Raji (cell line): ENCODE data around the gene USP20.

ENCODE experiments used
- POLR2A ChIP-seq: IDR thresholded peaks from 2 replicates; pipeline ENCODE4 v1.6.1; 2011; ENCODE audit warnings: low read depth, low read length, control low read depth; ENCODE audit not compliant: insufficient read depth

USP20 gene

DNA sequence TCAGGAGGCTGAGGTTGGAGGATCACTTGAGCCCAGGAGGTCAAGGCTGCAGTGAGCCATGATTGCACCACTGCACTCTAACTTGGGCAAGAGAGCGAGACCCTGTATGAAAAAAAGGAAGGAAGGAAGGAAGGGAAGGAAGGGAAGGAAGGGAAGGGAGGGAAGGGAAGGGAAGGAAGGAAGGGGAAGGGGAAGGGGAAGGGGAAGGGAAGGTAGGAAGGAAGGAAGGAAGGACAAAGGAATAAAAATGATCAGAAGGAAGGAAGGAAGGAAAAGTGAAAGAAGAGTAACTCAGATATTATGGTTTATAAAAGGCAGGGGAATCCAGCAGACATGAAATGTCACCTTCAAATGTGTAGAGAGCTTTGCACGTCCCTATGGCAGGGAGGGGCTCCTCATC is 64.4 kb downstream of the USP20 start:
- no peak for TF ChIP-seq POLR2A

GRCh38 chr9:129900263-129901027 is 65.2 kb downstream of the USP20 start:
- no peak for TF ChIP-seq POLR2A

- no peak for TF ChIP-seq POLR2A
Observed at GRCh38 chr9:129901993-129902739, 66.9 kb downstream of the USP20 start.

DNA sequence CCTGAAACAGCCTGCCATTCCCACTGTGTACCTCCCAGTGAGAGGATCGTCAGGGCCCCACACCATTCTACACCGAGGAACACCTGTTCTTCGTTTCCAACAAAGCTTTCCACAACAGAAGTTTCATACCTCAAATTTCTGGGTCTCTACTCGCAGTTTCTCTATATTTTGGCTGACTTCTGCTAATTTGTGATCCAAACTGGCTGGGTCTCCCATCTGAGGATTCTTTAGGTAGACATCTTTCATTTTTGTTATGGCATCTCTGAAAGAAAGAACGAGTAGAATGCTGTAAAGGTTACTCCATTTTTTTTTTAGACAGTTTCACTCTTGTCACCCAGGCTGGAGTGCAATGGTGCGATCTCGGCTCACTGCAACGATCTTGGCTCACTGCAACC is 67.5 kb downstream of the USP20 start:
- no peak for TF ChIP-seq POLR2A

DNA sequence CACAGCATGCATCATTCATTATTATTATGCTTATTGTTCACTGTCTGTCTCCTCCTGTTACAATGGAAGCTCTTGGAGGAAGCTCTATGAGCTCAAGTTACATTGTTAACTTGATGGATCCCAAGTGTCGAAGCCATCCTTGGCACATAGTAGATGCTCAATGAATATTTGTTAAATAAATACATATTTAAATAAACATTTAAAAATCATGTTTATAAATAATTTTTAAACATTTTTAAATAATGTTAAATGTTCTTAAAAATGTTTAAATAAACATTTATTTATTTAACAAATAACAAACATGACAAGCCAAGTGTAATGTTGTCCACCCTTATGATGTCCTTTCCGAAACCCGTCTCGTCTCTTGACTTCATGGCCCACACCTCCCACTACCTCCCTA is 69.5 kb downstream of the USP20 start:
- no peak for TF ChIP-seq POLR2A

- TF ChIP-seq POLR2A: no peak
Observed at GRCh38 chr9:129906298-129906697, 71.0 kb downstream of the USP20 start.

DNA sequence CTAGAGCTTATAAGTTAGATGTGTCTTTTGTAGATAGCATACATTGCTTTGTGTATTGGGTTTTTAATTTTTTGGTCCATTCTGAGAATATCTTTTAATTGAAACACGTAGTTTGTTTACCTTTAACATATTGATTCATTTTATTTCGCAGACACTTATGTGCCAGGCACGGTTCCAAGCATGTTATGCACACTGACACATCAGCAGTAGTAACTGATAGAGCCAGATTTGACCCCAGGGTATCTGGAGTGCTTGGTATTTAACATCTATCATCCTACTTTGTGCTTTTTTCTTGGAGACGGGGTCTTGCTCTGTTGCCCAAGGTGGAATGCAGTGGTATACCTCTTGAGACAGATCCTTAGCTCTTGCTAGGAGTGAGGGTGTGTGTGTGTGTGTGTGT is 71.9 kb downstream of the USP20 start:
- TF ChIP-seq POLR2A: no peak

DNA sequence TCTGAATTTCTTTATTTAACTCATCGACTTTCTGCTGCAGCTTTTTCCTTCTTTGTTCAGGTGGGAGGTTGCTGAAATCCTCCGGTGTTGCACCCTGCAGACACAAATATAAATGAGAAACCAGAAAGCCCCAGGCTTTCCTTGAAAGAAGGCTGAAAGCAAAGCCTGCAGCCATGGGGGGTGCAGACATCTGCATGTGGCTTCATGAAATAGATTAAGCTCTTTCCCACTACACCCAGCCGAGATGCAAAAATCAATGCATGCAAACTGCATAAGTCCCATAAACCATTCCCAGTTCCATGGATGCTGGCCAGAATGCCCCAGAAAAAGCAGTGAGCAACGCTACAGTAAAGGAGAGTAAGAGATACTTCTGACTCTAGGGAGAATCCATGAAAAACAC is 73.6 kb downstream of the USP20 start:
- TF ChIP-seq POLR2A: no peak

- TF ChIP-seq POLR2A: no peak
Observed at GRCh38 chr9:129909851-129910250, 74.6 kb downstream of the USP20 start.

DNA sequence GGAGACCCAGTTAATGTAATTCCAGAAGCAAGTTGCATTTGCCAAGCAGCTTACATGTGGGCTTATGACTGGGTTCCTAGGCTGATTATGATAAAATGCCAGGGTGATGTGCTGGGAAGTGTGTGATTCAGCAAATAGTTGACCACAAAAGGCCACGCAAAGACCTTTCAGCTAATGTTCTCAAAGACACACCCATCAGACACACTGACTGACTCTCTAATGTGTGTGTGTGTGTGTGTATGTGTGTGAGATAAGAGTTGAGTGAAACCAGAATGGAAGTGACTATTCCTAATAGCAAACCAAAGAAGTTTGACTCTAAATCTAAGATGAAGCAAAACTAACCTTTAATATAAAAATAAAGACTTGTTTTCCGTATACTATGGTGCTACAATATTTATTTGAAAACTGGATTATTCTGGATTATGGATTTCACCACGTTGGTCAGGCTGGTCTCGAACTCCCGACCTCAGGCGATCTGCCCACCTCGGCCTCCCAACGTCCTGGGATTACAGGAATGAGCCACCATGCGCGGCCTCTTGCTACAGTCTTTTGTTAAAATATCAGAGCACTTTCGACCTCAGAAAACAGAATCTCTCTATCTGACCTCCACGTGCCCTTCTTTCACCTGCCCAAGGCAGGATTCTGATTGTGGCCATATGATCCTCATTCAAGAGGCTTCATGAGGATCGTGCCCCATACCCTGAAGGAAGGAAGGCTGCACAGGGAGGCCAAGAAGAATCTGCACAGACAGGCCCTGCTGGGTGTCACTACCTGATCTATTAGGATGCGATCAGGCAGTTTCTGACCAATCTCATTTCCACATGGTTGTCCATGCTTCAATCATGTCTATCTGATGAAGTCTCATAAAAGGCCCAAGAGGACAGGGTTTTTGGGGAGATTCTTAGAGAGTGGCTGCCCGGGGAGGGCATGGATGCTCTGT is 75.6 kb downstream of the USP20 start:
- TF ChIP-seq POLR2A: no peak

- TF ChIP-seq POLR2A: no peak
Observed at GRCh38 chr9:129914051-129914450, 78.8 kb downstream of the USP20 start.

- no peak for TF ChIP-seq POLR2A
Observed at GRCh38 chr9:129916707-129917106, 81.4 kb downstream of the USP20 start.

DNA sequence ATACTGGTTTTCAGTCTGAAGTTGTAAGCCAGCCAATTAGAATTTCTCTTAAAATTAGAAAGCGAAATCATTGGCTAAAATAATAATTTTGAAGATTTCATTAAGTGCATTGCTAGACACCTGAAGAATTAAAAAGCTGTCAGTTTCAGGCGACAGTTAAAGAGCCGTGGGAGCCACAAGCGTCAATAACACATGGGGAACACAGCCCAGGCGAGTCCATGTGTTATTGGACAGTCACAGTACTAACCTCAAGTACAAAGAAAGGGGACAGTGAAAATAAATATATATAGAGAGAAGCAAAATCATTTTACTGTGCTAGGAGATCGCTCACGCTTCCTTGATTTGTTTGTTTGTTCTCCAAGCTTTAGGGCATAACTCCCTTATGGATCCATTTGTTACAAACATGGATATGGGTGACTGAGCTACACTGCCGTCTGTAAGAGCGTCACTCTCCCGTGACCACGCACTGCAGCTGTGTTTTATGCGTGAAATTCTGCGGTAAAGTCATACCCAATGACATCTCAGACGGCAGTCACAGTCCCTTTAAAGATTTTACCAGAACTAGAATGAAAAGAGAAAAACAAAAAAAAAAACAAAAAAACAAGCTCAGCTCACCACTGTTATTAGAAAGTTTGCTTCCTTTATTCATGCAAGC is 83.2 kb downstream of the USP20 start:
- TF ChIP-seq POLR2A: no peak

- no peak for TF ChIP-seq POLR2A
Observed at GRCh38 chr9:129919277-129919676, 84.0 kb downstream of the USP20 start.

- TF ChIP-seq POLR2A: no peak
Observed at GRCh38 chr9:129919841-129920240, 84.6 kb downstream of the USP20 start.
